Thyroid gland (tissue), 4 donors: Measurements from ENCODE around the gene NDUFS6. TPM values are rescaled to one million over a fixed set of nuclear protein-coding genes. Genes with fewer than 3 reads are reported as not detected.

Experiments
- DNase-seq, 2 donors: peaks; one replicate each; pipeline ENCODE4 v3.0.0-alpha.2; 2019
- H3K27ac ChIP-seq, 3 donors: fragments of 200-600 bp; sonication (generic); 1 replicate in 2 of 3; 2 replicates in 1 of 3; pipeline ENCODE4 v1.5.1; 2016 to 2019; ENCODE audit warnings: mild to moderate bottlenecking in 1 of 3, moderate library complexity in 1 of 3
- H3K27me3 ChIP-seq: fragments of 200-600 bp; sonication (generic); one replicate; pipeline ENCODE4 v1.5.1; 2019
- H3K36me3 ChIP-seq, 2 donors: fragments of 200-600 bp; sonication (generic); one replicate each; pipeline ENCODE4 v1.5.1; 2016 to 2019
- H3K4me1 ChIP-seq, 2 donors: fragments of 200-600 bp; sonication (generic); one replicate each; pipeline ENCODE4 v1.5.1; 2017 to 2019
- H3K4me3 ChIP-seq, 3 donors: fragments of 200-600 bp; sonication (generic); replicated peaks in 1 of 3; 1 replicate in 2 of 3; 2 replicates in 1 of 3; pipeline ENCODE4 v1.5.1; 2016; ENCODE audit warnings: mild to moderate bottlenecking in 1 of 3
- H3K9me3 ChIP-seq: fragments of 200-600 bp; sonication (generic); one replicate; pipeline ENCODE4 v1.5.1; 2017
- CTCF ChIP-seq, 6 experiments: fragments of 200-600 bp in 3 of 6; fragments of 450-650 bp in 3 of 6; sonication (generic) in 3 of 6; IDR thresholded peaks; one replicate each; pipeline ENCODE4 v1.5.1; 2016 to 2019; ENCODE audit warnings: antibody characterized with exemption in 6 of 6, mild to moderate bottlenecking in 2 of 6, inconsistent platforms in 1 of 6, moderate library complexity in 1 of 6
- POLR2A ChIP-seq, 2 donors: fragments of 450-650 bp; IDR thresholded peaks; one replicate each; pipeline ENCODE4 v1.6.1; 2017; ENCODE audit warnings: antibody characterized with exemption in 2 of 2, mild to moderate bottlenecking in 2 of 2, moderate library complexity in 1 of 2
- WGBS, 2 donors: methylation state at CpG; one replicate each; pipeline ENCODE4 v1.1.5; 2017; 5-methylcytosine and 5-hydroxymethylcytosine counted together
- intact Hi-C: fragments of 100-400 bp; cut with DNase I; formaldehyde crosslinking; loops from one replicate; pipeline ENCODE4 v1.15.1; 2023
- total RNA-seq, 4 donors: library from RNA; depleted of rRNA; stranded (reverse); fragments of >200 nt; gene quantifications; one replicate each; pipeline ENCODE4 v1.2.3, GENCODE V29; 2016

NDUFS6 gene
- total RNA-seq, 4 donors from 2014 or later: 35.8 to 127 (median 54.4) TPM

GRCh38 chr5:1853531-1853930 lies 52.3 kb downstream of the NDUFS6 start:
- TF ChIP-seq POLR2A (IDR thresholded peaks at IDR 0.05) (no peak), CTCF (IDR thresholded peaks at IDR 0.05) (no peak)
- Histone ChIP-seq H3K9me3 (no peaks in the 10 kb centered on the region), H3K4me1 (no peaks in the 10 kb centered on the region), H3K27me3 (no peaks in the 10 kb centered on the region), H3K27ac (no peak overlapping the region), H3K4me3 (no peak overlapping the region), H3K36me3 (no peaks in the 10 kb centered on the region)
- no peak for DNase-seq
- WGBS, 2 donors: 77 to 87% methylated on average over 8 of the region's 8 CpGs
- intact Hi-C loops: no loop called here

- no peak for DNase-seq
- H3K4me1 ChIP-seq: no peaks in the 10 kb centered on the region
- H3K4me3 ChIP-seq: no peak overlapping the region
- TF ChIP-seq POLR2A (IDR thresholded peaks at IDR 0.05) (no peak), CTCF (IDR thresholded peaks at IDR 0.05) (no peak)
- no peaks in the 10 kb centered on the region for H3K9me3 ChIP-seq
- intact Hi-C loops: no loop called here
- 28 to 61% methylated on average over 2 to 3 of the region's 3 CpGs for WGBS, 2 donors
- H3K27ac ChIP-seq: no peak overlapping the region
- no peaks in the 10 kb centered on the region for H3K36me3 ChIP-seq
- H3K27me3 ChIP-seq: no peaks in the 10 kb centered on the region
Measured at GRCh38 chr5:1855075-1855474, 53.9 kb downstream of the NDUFS6 start.

GRCh38 chr5:1855596-1855995 lies 54.4 kb downstream of the NDUFS6 start:
- no peak for DNase-seq
- H3K27ac ChIP-seq: no peak overlapping the region

GRCh38 chr5:1856596-1857255 lies 55.5 kb downstream of the NDUFS6 start:
- 80% methylated on average over 24 of the region's 49 CpGs; no CpG with 5 or more reads in 1 of the 2 donors for WGBS, 2 donors
- no peak for DNase-seq
- no peaks in the 10 kb centered on the region for H3K9me3 ChIP-seq
- no peaks in the 10 kb centered on the region for H3K4me1 ChIP-seq
- no peak for TF ChIP-seq CTCF (IDR thresholded peaks at IDR 0.05)
- no peak for TF ChIP-seq POLR2A (IDR thresholded peaks at IDR 0.05)
- H3K36me3 ChIP-seq: no peaks in the 10 kb centered on the region
- no peaks in the 10 kb centered on the region for H3K27me3 ChIP-seq
- no peak overlapping the region for H3K4me3 ChIP-seq
- H3K27ac ChIP-seq: no peak overlapping the region
- intact Hi-C loops: no loop called here

More at GRCh38 chr5:1855596-1855995, 54.4 kb downstream of the NDUFS6 start:
- Histone ChIP-seq H3K36me3 (no peaks in the 10 kb centered on the region), H3K9me3 (no peaks in the 10 kb centered on the region), H3K27me3 (no peaks in the 10 kb centered on the region), H3K4me3 (no peak overlapping the region), H3K4me1 (no peaks in the 10 kb centered on the region)
- intact Hi-C loops: no loop called here
- TF ChIP-seq POLR2A (IDR thresholded peaks at IDR 0.05) (no peak), CTCF (IDR thresholded peaks at IDR 0.05) (no peak)
- 83 to 87% methylated on average over 14 to 17 of the region's 17 CpGs for WGBS, 2 donors

GRCh38 chr5:1857256-1857600 lies 56.0 kb downstream of the NDUFS6 start:
- DNase-seq: no peak
- intact Hi-C loops: no loop called here
- Histone ChIP-seq H3K36me3 (no peaks in the 10 kb centered on the region), H3K27me3 (no peaks in the 10 kb centered on the region), H3K27ac (no peak overlapping the region), H3K9me3 (no peaks in the 10 kb centered on the region), H3K4me1 (no peaks in the 10 kb centered on the region), H3K4me3 (no peak overlapping the region)
- TF ChIP-seq POLR2A (IDR thresholded peaks at IDR 0.05): no peak
- TF ChIP-seq CTCF (IDR thresholded peaks at IDR 0.05): no peak
- 94 to 95% methylated on average over 15 to 31 of the region's 32 CpGs for WGBS, 2 donors
